K562 (cell line): Measurements from ENCODE around the gene SLC22A1. TPM values are rescaled to one million over a fixed set of nuclear protein-coding genes. Genes with fewer than 3 reads are reported as not detected.

Experiments
- ATAC-seq: fragments of 200-7000 bp; cut with Tn5 transposase; 3 replicates; pipeline ENCODE4 v1.9.1; 2020; ENCODE audit warnings: moderate library complexity
- BruUV-seq: library from RNA; stranded (reverse); fragments of 400-500 nt; replicated peaks from 2 replicates; lab custom pipeline; 2021; lab: Mats Ljungman, UMichigan
- CTCF ChIA-PET: fragments of 300-600 bp; formaldehyde crosslinking; extraction: SDS; loops from one replicate; lab custom pipeline; 2021; ENCODE audit warnings: low intra/inter-chr PET ratio; lab: Yijun Ruan, JAX
- POLR2A ChIA-PET: fragments of 300-600, 350-650 bp; sonication (Branson Sonifier 250); formaldehyde crosslinking; extraction: SDS; loops from one replicate; lab custom pipeline; 2021; ENCODE audit warnings: antibody characterized with exemption, inconsistent platforms; lab: Yijun Ruan, JAX
- DNase-seq, 4 experiments: peaks; one replicate each; pipeline versions ENCODE4 v3.0.0 to v3.0.0-alpha.2; 2011 to 2018; ENCODE audit warnings: low spot score in 3 of 4, mixed read lengths in 3 of 4; ENCODE audit errors: extremely low read depth in 1 of 4
- FAIRE-seq: peaks from 2 replicates; lab custom pipeline; 2011; peaks lifted over from hg19 to GRCh38; lab: Jason Lieb, UNC
- H2AFZ ChIP-seq: 2 replicates; pipeline ENCODE4 v1.6.0; 2011; ENCODE audit warnings: low read depth, low read length, control low read depth, inconsistent platforms
- H3K27ac ChIP-seq: fragments of 200-600 bp; 3 replicates; pipeline ENCODE4 v1.8.0; 2011; ENCODE audit warnings: low read depth, mild to moderate bottlenecking, control low read depth, inconsistent platforms, low read length, moderate library complexity, mixed read lengths; ENCODE audit errors: extremely low read depth
- H3K27me3 ChIP-seq, 2 experiments: fragments of 300-600 bp in 1 of 2; 2 replicates in 1 of 2; 3 replicates in 1 of 2; pipeline versions ENCODE4 v1.6.0 to v1.8.0; 2011; ENCODE audit warnings: inconsistent platforms in 2 of 2, low read length in 2 of 2, mild to moderate bottlenecking in 1 of 2, mixed read lengths in 1 of 2, moderate library complexity in 1 of 2; ENCODE audit not compliant: control insufficient read depth in 2 of 2, insufficient read depth in 2 of 2
- H3K36me3 ChIP-seq: fragments of 300-600 bp; 3 replicates; pipeline ENCODE4 v1.8.0; 2011; ENCODE audit warnings: mild to moderate bottlenecking, low read length, inconsistent platforms; ENCODE audit not compliant: control insufficient read depth, insufficient read depth
- H3K4me1 ChIP-seq, 2 experiments: fragments of 200-600 bp in 1 of 2; replicated peaks in 1 of 2; 2 replicates in 1 of 2; 3 replicates in 1 of 2; pipeline versions ENCODE4 v1.5.1 to v1.8.0; 2011; ENCODE audit warnings: inconsistent platforms in 2 of 2, low read length in 2 of 2, mild to moderate bottlenecking in 1 of 2, mixed read lengths in 1 of 2, moderate library complexity in 1 of 2; ENCODE audit not compliant: control insufficient read depth in 2 of 2, insufficient read depth in 2 of 2
- H3K4me2 ChIP-seq: 2 replicates; pipeline ENCODE4 v1.6.1; 2011; ENCODE audit warnings: low read length, control low read depth, inconsistent platforms, mixed read lengths; ENCODE audit not compliant: insufficient read depth
- H3K4me3 ChIP-seq: fragments of 200-600 bp; sonication (generic), shearing (Covaris generic); 2 replicates; pipeline ENCODE4 v1.5.1; 2016; ENCODE audit warnings: control low read depth, inconsistent platforms
- H3K79me2 ChIP-seq: fragments of 200-600 bp; 3 replicates; pipeline ENCODE4 v1.8.0; 2011; ENCODE audit warnings: low read length, inconsistent platforms; ENCODE audit not compliant: control insufficient read depth, insufficient read depth
- H3K9ac ChIP-seq, 2 experiments: 2 replicates each; pipeline versions ENCODE4 v1.6.0 to v1.6.1; 2011; ENCODE audit warnings: low read depth in 2 of 2, low read length in 2 of 2, control low read depth in 1 of 2, inconsistent platforms in 1 of 2, mild to moderate bottlenecking in 1 of 2, mixed read lengths in 1 of 2; ENCODE audit not compliant: insufficient read depth in 1 of 2
- H3K9me1 ChIP-seq: one replicate; pipeline ENCODE4 v1.6.0; 2011; ENCODE audit warnings: inconsistent platforms, mild to moderate bottlenecking, low read length, moderate library complexity; ENCODE audit not compliant: control insufficient read depth, insufficient read depth
- H3K9me3 ChIP-seq: replicated peaks from 2 replicates; pipeline ENCODE4 v1.5.1; 2011; ENCODE audit warnings: low read depth, low read length, inconsistent platforms; ENCODE audit not compliant: control insufficient read depth, insufficient read depth
- H4K20me1 ChIP-seq: replicated peaks from 2 replicates; pipeline ENCODE4 v1.6.1; 2011; ENCODE audit warnings: low read length, inconsistent platforms, mixed read lengths; ENCODE audit not compliant: control insufficient read depth, insufficient read depth
- BRD9 ChIP-seq: fragments of 450-650 bp; IDR thresholded peaks from 2 replicates; pipeline ENCODE4 v1.6.1; 2018; ENCODE audit warnings: low read depth; ENCODE audit not compliant: partially characterized antibody
- RAD21 ChIP-seq, 2 experiments: fragments of 250-450 bp in 1 of 2; fragments of 450-650 bp in 1 of 2; sonication (Bioruptor Pico) in 1 of 2; formaldehyde crosslinking in 1 of 2; IDR thresholded peaks in 1 of 2; conservative IDR thresholded peaks in 1 of 2; 2 replicates each; pipeline versions ENCODE4 v1.4.0 to v1.8.0; 2020 to 2022; ENCODE audit warnings: mild to moderate bottlenecking in 2 of 2, moderate library complexity in 1 of 2
- RAD51 ChIP-seq: fragments of 450-650 bp; IDR thresholded peaks from 2 replicates; pipeline ENCODE4 v1.7.1; 2016; ENCODE audit warnings: low read depth, mild to moderate bottlenecking, borderline replicate concordance
- RBM14 ChIP-seq: fragments of 200-400 bp; formaldehyde crosslinking; IDR thresholded peaks from 2 replicates; pipeline ENCODE4 v1.6.1; 2018; ENCODE audit warnings: low read depth, mild to moderate bottlenecking, low read length, moderate library complexity, borderline replicate concordance; ENCODE audit not compliant: insufficient read depth
- ZNF263 ChIP-seq: sonication (generic); formaldehyde crosslinking; IDR thresholded peaks from 2 replicates; pipeline ENCODE4 v1.8.0; 2022; ENCODE audit warnings: mild to moderate bottlenecking, missing genetic modification reagents, borderline replicate concordance
- ZNF644 ChIP-seq: fragments of 200-800 bp; sonication (Bioruptor generic); IDR thresholded peaks from 2 replicates; pipeline ENCODE4 v1.6.1; 2016; ENCODE audit warnings: low read depth, missing genetic modification characterization, missing compliant biosample characterization
- WGBS: fragments of 100-300 bp; shearing (Covaris generic); methylation state at CpG from one replicate; pipeline ENCODE4 v1.1.6; 2016; ENCODE audit warnings: low coverage, mixed read lengths; ENCODE audit not compliant: insufficient coverage; ENCODE audit errors: missing lambda C conversion rate; 5-methylcytosine and 5-hydroxymethylcytosine counted together
- in situ Hi-C: fragments of 300-500 bp; cut with MboI; formaldehyde crosslinking; loops from 4 replicates; pipeline ENCODE4 v1.15.0; 2018; ENCODE audit warnings: inconsistent platforms, mixed read lengths
- intact Hi-C: fragments of 100-400 bp; cut with micrococcal nuclease; formaldehyde crosslinking; loops from 2 replicates; pipeline ENCODE4 v1.14.2; 2022
- polyA plus RNA-seq, 8 experiments: library from polyadenylated mRNA; depleted of rRNA in 4 of 8; stranded (reverse) in 5 of 8; unstranded in 3 of 8; fragments of >200 nt; fragmentation: Nextera tagmentation in 2 of 8; fragmentation: Illumina TruSeq in 1 of 8; extraction: Ambion mirVana in 2 of 8; extraction: Trizol in 1 of 8; gene quantifications; 2 replicates each; pipeline versions ENCODE4 v1.2.1 to v1.2.3, GENCODE V29; 2011 to 2014; ENCODE audit warnings: inconsistent platforms in 1 of 8, missing spikeins in 1 of 8
- total RNA-seq, 7 experiments: library from RNA; depleted of rRNA in 6 of 7; stranded (reverse); fragments of >200 nt in 6 of 7; fragmentation: Illumina TruSeq in 2 of 7; extraction: Trizol in 2 of 7; gene quantifications; 2 replicates each; pipeline versions ENCODE4 v1.2.1 to v1.2.3, GENCODE V29; 2011 to 2021; ENCODE audit warnings: low replicate concordance in 1 of 7

The SLC22A1 gene
- total and polyA plus RNA-seq, 9 of the 15 experiments (the other 6 are each of a cell fraction or from before 2014, with no cell fraction given) = 0.11 to 0.60 (median 0.26) TPM; not detected in 4

DNA sequence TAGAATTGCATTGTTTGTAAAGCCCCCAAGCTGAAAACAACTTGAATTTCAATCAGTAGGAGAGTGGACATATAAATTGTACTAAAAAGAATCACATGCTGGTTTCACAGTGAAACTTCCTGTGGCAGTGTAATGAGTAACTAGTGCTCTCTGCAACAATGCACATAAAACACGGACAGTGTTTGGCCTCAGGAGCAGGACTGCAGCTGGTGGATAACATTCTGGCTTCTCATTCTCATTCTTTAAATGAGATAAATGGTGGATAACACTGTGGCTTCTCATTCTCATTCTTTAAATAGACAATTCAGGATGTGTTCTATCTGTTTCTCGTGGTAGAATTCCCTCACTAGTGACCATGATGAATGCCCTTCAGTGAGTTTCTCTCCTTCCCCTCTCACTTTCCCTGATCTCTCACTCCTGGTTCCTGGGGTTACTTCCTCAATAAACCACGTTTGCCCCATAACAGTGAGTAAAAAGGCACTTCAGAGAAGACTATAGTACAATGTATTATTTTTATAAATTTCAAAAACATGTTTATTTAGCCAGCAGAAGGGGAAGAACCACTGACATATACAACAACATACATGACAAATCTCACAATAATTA lies 77.1 kb downstream of the SLC22A1 start:
- no peak overlapping the region for H3K4me2 ChIP-seq
- no TSS peak for BruUV-seq
- H3K36me3 ChIP-seq = no peaks in the 10 kb centered on the region
- intact Hi-C loops (no loop called here), in situ Hi-C loops (no loop called here)
- no peaks in the 10 kb centered on the region for H3K79me2 ChIP-seq
- no peaks in the 10 kb centered on the region for H4K20me1 ChIP-seq
- H3K4me3 ChIP-seq = no peak overlapping the region
- no peaks in the 10 kb centered on the region for H3K27me3 ChIP-seq
- ATAC-seq = no peak
- no peak for DNase-seq
- H3K27ac ChIP-seq = no peak overlapping the region
- ChIA-PET CTCF (no interaction called here), POLR2A (no interaction called here)
- no peaks in the 10 kb centered on the region for H3K4me1 ChIP-seq
- no peaks in the 10 kb centered on the region for H3K9me1 ChIP-seq
- 0% methylated on average over 3 of the region's 3 CpGs for WGBS
- TF ChIP-seq RAD51 = no peak
- TF ChIP-seq BRD9 = no peak
- H2AFZ ChIP-seq = no peak overlapping the region
- H3K9ac ChIP-seq = no peak overlapping the region
- H3K9me3 ChIP-seq = no peaks in the 10 kb centered on the region
- FAIRE-seq = no peak

DNA sequence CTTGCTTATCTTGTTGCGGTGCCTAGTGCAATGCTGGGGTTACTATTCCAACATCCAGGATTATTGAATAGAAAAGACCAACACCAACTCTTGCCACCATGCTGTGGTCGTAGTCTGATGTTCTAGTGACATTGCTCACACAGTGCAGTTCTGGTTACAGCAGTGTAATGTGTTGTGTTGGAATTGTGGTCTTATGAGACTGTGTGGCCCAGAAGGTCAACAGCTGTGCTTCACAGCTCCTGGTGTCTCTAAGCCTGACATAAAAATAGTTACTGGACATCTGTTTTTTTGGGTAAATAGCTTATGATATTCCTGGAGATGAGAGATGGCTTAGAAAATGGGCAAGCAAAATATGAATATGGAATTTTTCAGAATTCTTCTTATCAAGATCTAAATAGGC lies 79.4 kb downstream of the SLC22A1 start:
- WGBS = 0% methylated on average over 2 of the region's 2 CpGs
- H3K4me2 ChIP-seq = no peak overlapping the region
- POLR2A ChIA-PET = no interaction called here
- H2AFZ ChIP-seq = no peak overlapping the region
- H3K79me2 ChIP-seq = no peaks in the 10 kb centered on the region
- H3K36me3 ChIP-seq = no peaks in the 10 kb centered on the region
- no peaks in the 10 kb centered on the region for H3K9me3 ChIP-seq
- DNase-seq = no peak
- no peak overlapping the region for H3K9ac ChIP-seq
- no peak for FAIRE-seq
- TF ChIP-seq RBM14 (no peak), RAD21 (CRISPR knock-in tag; conservative IDR thresholded peaks at IDR 0.05 in 1 of 2, IDR thresholded peaks at IDR 0.05 in 1 of 2) (no peak), ZNF263 (no peak), ZNF644 (tag) (no peak)
- H3K9me1 ChIP-seq = no peaks in the 10 kb centered on the region
- in situ Hi-C loops (no loop called here), intact Hi-C loops (no loop called here)
- no peak overlapping the region for H3K4me3 ChIP-seq
- no TSS peak for BruUV-seq
- no peaks in the 10 kb centered on the region for H3K4me1 ChIP-seq
- no peaks in the 10 kb centered on the region for H3K27me3 ChIP-seq
- no peak overlapping the region for H3K27ac ChIP-seq
- H4K20me1 ChIP-seq = no peaks in the 10 kb centered on the region
- no peak for ATAC-seq
- CTCF ChIA-PET = no interaction called here
